ENCODE data around the gene SRA1. TPM values are rescaled to one million over a fixed set of nuclear protein-coding genes. Genes with fewer than 3 reads are reported as not detected.

The SRA1 gene
- total and polyA plus RNA-seq, 4 donors: 12.9 to 41.1 (median 19.8) TPM

DNA sequence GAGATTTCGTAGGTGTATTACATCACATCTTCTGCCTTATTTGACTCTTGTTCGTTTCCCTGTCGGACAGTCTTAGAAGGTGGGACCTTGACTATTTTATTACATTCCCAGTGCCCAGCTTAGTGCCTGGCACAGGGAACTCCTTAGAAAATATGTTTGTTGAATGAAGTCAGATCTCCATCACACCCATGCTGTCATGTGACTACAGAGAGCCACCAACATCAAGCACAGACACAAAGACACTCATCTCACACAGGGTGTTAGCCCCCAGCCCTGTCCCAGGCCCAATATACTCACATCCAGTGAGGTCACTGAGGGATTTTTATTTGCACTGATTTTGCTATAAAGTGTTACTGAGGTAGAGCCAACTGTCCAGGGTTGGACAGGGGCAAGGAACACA lies 692 bp upstream of the SRA1 start (continued):
- TF ChIP-seq, protein P1, sequence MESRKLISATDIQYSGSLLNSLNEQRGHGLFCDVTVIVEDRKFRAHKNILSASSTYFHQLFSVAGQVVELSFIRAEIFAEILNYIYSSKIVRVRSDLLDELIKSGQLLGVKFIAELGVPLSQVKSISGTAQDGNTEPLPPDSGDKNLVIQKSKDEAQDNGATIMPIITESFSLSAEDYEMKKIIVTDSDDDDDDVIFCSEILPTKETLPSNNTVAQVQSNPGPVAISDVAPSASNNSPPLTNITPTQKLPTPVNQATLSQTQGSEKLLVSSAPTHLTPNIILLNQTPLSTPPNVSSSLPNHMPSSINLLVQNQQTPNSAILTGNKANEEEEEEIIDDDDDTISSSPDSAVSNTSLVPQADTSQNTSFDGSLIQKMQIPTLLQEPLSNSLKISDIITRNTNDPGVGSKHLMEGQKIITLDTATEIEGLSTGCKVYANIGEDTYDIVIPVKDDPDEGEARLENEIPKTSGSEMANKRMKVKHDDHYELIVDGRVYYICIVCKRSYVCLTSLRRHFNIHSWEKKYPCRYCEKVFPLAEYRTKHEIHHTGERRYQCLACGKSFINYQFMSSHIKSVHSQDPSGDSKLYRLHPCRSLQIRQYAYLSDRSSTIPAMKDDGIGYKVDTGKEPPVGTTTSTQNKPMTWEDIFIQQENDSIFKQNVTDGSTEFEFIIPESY (IDR thresholded peaks at IDR 0.05): no peak
- TF ChIP-seq SP1 (IDR thresholded peaks at IDR 0.05) (no peak), HNF4A (conservative IDR thresholded peaks at IDR 0.05) (no peak)

DNA sequence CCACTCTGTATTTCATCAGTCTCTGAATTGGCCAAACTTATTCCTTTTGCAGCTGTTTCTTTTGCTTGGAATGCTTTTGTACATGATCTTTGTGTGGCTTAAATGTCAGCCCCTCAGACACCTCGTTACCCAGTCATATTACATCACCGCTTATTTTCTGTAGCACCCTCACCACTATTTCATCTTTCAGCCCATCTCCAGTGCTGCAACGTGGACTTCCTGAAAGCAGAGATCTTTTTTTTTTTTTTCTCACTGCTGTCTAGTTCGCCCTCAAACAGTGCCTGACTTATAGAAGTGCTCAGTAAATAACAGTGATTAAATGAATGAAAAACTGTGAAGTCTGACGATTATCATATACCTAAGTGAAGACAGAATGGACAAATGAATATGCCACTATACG lies 835 bp downstream of the SRA1 start:
- 7% methylated on average over 6 of the region's 6 CpGs for WGBS
- Histone ChIP-seq H3K36me3 (ENCODE audit: control insufficient read depth in 4 of 4, insufficient read depth in 3 of 4, low read depth in 1 of 4, low read length in 3 of 4) (peaks cover 0 to 6% (median 2%) of the 10 kb centered on the region in 4 donors), H3K27ac (ENCODE audit: low read depth in 1 of 2, low read length in 2 of 2) (peak overlapping the region; percentile 85 to 95), H3K9ac (ENCODE audit: low read depth in 1 of 2, low read length in 2 of 2) (peak overlapping the region; percentile 82 to 88), H3K4me3 (ENCODE audit: low read depth in 1 of 3, low read length in 3 of 3) (peak overlapping the region; percentile 74 to 87 (median 83)), H3K27me3 (ENCODE audit: control insufficient read depth in 4 of 4, insufficient read depth in 4 of 4, low read length in 3 of 4) (no peaks in the 10 kb centered on the region), H3K9me3 (ENCODE audit: control insufficient read depth in 4 of 4, low read length in 3 of 4) (no peaks in the 10 kb centered on the region), H3K4me1 (ENCODE audit: control insufficient read depth in 4 of 4, insufficient read depth in 4 of 4, low read length in 3 of 4) (peaks cover 12 to 51% (median 48%) of the 10 kb centered on the region in 4 donors)
- DNase-seq (ENCODE audit: low spot score): no peak
- TF ChIP-seq, protein P2, sequence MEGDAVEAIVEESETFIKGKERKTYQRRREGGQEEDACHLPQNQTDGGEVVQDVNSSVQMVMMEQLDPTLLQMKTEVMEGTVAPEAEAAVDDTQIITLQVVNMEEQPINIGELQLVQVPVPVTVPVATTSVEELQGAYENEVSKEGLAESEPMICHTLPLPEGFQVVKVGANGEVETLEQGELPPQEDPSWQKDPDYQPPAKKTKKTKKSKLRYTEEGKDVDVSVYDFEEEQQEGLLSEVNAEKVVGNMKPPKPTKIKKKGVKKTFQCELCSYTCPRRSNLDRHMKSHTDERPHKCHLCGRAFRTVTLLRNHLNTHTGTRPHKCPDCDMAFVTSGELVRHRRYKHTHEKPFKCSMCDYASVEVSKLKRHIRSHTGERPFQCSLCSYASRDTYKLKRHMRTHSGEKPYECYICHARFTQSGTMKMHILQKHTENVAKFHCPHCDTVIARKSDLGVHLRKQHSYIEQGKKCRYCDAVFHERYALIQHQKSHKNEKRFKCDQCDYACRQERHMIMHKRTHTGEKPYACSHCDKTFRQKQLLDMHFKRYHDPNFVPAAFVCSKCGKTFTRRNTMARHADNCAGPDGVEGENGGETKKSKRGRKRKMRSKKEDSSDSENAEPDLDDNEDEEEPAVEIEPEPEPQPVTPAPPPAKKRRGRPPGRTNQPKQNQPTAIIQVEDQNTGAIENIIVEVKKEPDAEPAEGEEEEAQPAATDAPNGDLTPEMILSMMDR (IDR thresholded peaks at IDR 0.05; ENCODE audit: low read depth, low read length, missing input control): no peak
- TF ChIP-seq SP1 (IDR thresholded peaks at IDR 0.05): no peak
- peak in 1 of 2 donors; percentile 9 for TF ChIP-seq RAD21 (IDR thresholded peaks at IDR 0.05)
- TF ChIP-seq NR2F2 (IDR thresholded peaks at IDR 0.05): no peak
- TF ChIP-seq, protein P3, sequence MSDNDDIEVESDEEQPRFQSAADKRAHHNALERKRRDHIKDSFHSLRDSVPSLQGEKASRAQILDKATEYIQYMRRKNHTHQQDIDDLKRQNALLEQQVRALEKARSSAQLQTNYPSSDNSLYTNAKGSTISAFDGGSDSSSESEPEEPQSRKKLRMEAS (IDR thresholded peaks at IDR 0.05): no peak
- TF ChIP-seq FOXA2 (IDR thresholded peaks at IDR 0.05): no peak
- no peak for TF ChIP-seq RXRA (IDR thresholded peaks at IDR 0.05)
- TF ChIP-seq JUND (IDR thresholded peaks at IDR 0.05): no peak

- no peaks in the 10 kb centered on the region for H3K27me3 ChIP-seq (ENCODE audit: control insufficient read depth in 4 of 4, insufficient read depth in 4 of 4, low read length in 3 of 4)
- 87% methylated on average over 1 of the region's 1 CpG for WGBS
- peaks cover 12 to 45% (median 42%) of the 10 kb centered on the region in 4 donors for H3K4me1 ChIP-seq (ENCODE audit: control insufficient read depth in 4 of 4, insufficient read depth in 4 of 4, low read length in 3 of 4)
- H3K27ac ChIP-seq (ENCODE audit: low read depth in 1 of 2, low read length in 2 of 2): peak overlapping the region; percentile 26 to 85
- H3K9me3 ChIP-seq (ENCODE audit: control insufficient read depth in 4 of 4, low read length in 3 of 4): no peaks in the 10 kb centered on the region
- H3K9ac ChIP-seq (ENCODE audit: low read depth in 1 of 2, low read length in 2 of 2): peak overlapping the region in 1 of 2 donors; percentile 58
- no peak for DNase-seq (ENCODE audit: low spot score)
- H3K4me3 ChIP-seq (ENCODE audit: low read depth in 1 of 3, low read length in 3 of 3): peak overlapping the region in 1 of 3 donors; percentile 83
- peaks cover 0 to 11% (median 5%) of the 10 kb centered on the region in 4 donors for H3K36me3 ChIP-seq (ENCODE audit: control insufficient read depth in 4 of 4, insufficient read depth in 3 of 4, low read depth in 1 of 4, low read length in 3 of 4)
- TF ChIP-seq, protein P3 (IDR thresholded peaks at IDR 0.05): no peak
- no peak for TF ChIP-seq FOXA2 (IDR thresholded peaks at IDR 0.05)
- no peak for TF ChIP-seq JUND (IDR thresholded peaks at IDR 0.05)
- TF ChIP-seq, protein P4, sequence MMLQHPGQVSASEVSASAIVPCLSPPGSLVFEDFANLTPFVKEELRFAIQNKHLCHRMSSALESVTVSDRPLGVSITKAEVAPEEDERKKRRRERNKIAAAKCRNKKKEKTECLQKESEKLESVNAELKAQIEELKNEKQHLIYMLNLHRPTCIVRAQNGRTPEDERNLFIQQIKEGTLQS (IDR thresholded peaks at IDR 0.05): no peak
- TF ChIP-seq REST (IDR thresholded peaks at IDR 0.05): no peak
- TF ChIP-seq NR2F2 (IDR thresholded peaks at IDR 0.05): no peak
- TF ChIP-seq RXRA (IDR thresholded peaks at IDR 0.05): no peak
- no peak for TF ChIP-seq RAD21 (IDR thresholded peaks at IDR 0.05)
- TF ChIP-seq GABPA (IDR thresholded peaks at IDR 0.05 in 1 of 2, conservative IDR thresholded peaks at IDR 0.05 in 1 of 2): no peak
- no peak for TF ChIP-seq EGR1 (IDR thresholded peaks at IDR 0.05; ENCODE audit: low read depth in 2 of 2)
- no peak for TF ChIP-seq FOXA1 (IDR thresholded peaks at IDR 0.05)
- no peak for TF ChIP-seq YY1 (IDR thresholded peaks at IDR 0.05)
- TF ChIP-seq, protein P2 (IDR thresholded peaks at IDR 0.05; ENCODE audit: low read depth, low read length, missing input control): no peak
- no peak for TF ChIP-seq HNF4G (IDR thresholded peaks at IDR 0.05)
Measured at GRCh38 chr5:140555747-140556312, 1.4 kb downstream of the SRA1 start.
